Endothelial cell of umbilical vein (primary cell): ENCODE measurements around the gene C1QBP.

Source experiments
- EZH2 ChIP-seq: IDR thresholded peaks from 2 replicates; pipeline ENCODE4 v1.6.1; 2012; ENCODE audit warnings: borderline replicate concordance, low read depth, mild to moderate bottlenecking, moderate library complexity, low read length, inconsistent platforms; ENCODE audit not compliant: severe bottlenecking
- TF ChIP-seq, protein P1 (sequence below), 2 donors: IDR thresholded peaks; 1 replicate in 1 of 2; 2 replicates in 1 of 2; pipeline ENCODE4 v1.5.1; 2011; ENCODE audit warnings: low read length in 2 of 2, mild to moderate bottlenecking in 2 of 2, moderate library complexity in 2 of 2, control low read depth in 1 of 2, inconsistent platforms in 1 of 2, low read depth in 1 of 2; ENCODE audit not compliant: insufficient read depth in 1 of 2; ENCODE audit errors: extremely low read depth in 1 of 2

DNA sequence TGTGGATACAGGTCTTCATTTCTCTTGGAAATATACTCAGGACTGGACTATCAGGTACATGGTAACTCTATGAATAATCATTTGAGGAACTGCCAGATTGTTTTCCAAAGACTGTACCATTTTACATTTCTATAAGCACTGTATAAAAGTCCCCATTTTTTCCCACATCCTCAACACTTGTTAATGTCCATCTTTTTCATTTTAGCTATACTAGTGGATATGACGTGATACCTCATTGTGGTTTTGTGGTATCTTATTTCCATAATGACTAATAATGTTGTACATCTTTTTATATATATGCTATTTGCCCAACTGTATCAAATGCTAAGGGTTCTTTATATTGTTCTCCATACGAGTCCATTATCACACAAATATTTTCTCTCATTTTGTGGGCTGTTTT lies 42.3 kb downstream of the C1QBP start:
- TF ChIP-seq, protein P1, sequence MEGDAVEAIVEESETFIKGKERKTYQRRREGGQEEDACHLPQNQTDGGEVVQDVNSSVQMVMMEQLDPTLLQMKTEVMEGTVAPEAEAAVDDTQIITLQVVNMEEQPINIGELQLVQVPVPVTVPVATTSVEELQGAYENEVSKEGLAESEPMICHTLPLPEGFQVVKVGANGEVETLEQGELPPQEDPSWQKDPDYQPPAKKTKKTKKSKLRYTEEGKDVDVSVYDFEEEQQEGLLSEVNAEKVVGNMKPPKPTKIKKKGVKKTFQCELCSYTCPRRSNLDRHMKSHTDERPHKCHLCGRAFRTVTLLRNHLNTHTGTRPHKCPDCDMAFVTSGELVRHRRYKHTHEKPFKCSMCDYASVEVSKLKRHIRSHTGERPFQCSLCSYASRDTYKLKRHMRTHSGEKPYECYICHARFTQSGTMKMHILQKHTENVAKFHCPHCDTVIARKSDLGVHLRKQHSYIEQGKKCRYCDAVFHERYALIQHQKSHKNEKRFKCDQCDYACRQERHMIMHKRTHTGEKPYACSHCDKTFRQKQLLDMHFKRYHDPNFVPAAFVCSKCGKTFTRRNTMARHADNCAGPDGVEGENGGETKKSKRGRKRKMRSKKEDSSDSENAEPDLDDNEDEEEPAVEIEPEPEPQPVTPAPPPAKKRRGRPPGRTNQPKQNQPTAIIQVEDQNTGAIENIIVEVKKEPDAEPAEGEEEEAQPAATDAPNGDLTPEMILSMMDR (IDR thresholded peaks at IDR 0.05; ENCODE audit: extremely low read depth in 1 of 2, insufficient read depth in 1 of 2, low read depth in 1 of 2, low read length in 2 of 2): no peak
- no peak for TF ChIP-seq EZH2
